Activated CD4-positive, alpha-beta T cell treated with anti-CD3 and anti-CD28 coated beads for 48 hours (primary cell): Measurements from ENCODE around the gene ACTL7A.
"Not testable (repeated sequence)": the region's sequence is repeated elsewhere in the genome, so short reads cannot be mapped to it uniquely, and the experiment has no call there.

Source experiments
- DNase-seq: peaks from one replicate; pipeline ENCODE4 v3.0.0-alpha.2; 2020

Gene ACTL7A

DNA sequence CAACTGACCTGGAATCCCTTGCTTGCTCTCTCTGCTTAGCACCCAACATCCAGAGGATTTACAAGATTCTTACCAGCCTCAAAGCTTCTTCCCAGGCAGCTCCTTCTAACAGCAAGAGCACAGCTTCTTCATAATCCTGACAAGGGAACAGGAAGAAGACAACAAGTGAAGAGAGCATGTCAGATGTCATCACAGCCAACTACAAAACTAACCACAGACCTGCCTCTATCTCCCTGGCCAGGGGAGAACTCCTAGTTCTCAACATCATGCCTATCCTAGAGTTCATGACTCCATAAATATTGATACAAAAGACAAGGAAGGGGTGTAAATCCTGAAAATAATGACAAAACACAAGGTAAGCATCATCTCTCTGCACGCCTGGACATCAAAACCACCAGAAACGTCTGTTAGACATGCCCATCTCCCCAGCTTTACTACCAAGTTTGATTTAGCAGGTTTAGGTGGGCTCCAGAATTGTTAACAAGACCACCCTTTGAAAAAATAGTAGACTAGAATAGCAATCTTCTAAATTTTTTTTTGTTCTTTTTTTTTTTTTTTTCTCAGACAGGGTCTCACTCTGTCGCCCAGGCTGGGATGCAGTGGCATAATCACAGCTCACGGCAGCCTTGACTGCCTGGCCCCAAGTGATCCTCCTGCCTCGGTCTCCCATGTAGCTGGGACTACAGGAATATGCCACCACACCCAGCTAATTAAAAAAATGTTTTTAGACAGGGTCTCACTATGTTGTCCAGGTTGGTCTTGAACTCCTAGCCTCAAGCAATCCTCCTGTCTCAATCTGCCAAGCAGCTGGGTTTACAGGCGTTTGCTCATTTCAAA, 20.2 kb downstream of the ACTL7A start:
- no peak for DNase-seq

DNA sequence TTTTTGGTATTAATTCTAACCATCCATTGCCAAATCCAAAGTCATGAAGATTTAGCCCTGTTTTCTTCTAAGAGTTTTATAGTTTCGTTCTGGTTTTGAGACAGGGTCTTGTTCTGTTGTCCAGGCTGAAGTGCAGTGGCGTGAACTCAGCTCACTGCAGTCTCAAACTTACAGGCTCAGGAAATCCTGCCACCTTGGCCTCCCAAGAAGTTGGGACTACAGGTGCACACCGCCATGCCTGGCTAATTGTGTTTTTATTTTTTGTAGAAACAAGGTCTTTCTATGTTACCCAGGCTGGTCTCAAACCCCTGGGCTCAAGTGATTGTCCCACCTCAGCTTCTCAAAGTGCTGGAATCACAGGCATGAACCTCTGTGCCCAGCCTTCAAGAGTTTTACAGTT, 21.0 kb downstream of the ACTL7A start:
- DNase-seq: no peak

DNA sequence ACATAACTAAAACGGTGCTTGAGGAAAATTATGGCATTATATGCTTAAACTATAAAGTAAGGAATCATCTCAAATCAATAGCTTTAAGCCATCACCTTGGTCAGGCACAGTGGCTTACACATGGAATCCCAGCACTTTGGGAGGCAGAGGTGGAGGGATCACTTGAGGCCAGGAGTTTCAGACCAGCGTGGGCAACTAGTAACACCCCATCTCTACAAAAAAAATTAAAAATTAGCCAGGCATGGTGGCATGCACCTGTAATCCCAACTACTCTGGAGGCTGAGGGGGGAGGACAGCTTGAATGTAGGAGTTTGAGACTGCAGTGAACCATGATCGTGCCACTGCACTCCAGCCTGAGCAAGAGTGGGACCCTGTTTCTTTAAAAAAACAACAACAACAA, 22.6 kb downstream of the ACTL7A start:
- no peak for DNase-seq

DNA sequence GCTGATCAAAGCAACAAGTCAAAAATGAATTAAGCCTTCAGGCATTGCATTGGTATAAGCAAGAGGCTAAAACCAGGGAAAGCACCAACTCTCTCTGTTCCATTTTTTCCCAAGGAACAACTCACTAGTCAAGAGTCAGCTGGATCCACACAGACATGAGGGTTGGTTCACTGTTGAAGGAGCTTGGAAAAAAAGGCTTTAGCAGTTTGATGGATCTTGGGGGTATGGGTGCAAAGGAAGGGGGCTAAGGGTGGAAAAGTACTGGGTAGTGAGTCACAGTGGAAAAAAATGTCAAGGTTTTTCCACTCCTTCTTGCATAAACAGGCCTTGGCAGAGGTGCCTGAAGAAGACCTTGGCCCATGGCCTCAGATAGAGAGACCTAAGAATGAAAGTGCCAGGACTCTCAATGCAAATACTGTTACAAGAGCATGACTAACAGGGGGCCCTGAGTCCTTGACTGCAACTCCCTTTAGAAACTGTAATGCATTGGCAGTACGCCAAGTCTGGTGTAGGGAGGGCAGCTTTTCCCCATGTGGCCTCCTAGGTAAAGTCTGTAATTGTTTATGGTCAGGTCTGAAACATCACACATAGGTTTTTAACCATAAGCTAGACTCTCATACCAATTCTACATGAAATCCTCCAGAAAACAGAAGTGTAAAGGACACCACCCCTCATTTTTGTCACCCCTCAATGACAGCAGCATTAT, 23.7 kb downstream of the ACTL7A start:
- peak; percentile 77 for DNase-seq

DNA sequence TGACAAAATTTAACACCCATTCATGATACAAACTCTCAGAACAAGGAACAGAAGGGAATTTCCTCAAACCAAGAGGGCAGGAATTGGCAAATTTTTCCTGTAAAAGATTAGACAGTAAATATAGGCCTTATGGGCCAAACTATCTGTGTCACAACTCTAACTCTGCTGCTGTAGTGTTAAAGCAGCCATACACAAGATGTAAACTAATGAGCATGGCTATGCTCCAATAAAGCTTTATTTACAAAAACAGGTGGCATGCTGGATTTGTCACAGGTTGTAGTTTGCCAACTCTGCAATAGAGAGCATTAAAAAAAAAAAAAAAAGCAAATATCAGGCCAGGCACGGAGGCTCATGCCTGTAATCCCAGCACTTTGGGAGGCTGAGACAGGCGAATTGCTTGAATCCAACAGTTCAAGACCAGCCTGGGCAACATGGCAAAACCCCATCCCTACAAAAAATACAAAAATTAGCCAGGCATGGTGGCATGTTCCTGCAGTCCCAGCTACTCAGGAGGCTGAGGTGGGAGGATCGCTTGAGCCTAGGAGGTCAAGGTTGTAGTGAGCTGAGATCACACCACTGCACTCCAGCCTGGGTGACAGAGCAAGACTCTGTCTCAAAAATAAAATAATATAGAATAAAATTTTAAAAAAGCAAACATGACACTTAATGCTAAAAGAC, 24.7 kb downstream of the ACTL7A start:
- DNase-seq: not testable (repeated sequence)

GRCh38 chr9:108889649-108890067, 27.6 kb downstream of the ACTL7A start:
- DNase-seq: no peak

DNA sequence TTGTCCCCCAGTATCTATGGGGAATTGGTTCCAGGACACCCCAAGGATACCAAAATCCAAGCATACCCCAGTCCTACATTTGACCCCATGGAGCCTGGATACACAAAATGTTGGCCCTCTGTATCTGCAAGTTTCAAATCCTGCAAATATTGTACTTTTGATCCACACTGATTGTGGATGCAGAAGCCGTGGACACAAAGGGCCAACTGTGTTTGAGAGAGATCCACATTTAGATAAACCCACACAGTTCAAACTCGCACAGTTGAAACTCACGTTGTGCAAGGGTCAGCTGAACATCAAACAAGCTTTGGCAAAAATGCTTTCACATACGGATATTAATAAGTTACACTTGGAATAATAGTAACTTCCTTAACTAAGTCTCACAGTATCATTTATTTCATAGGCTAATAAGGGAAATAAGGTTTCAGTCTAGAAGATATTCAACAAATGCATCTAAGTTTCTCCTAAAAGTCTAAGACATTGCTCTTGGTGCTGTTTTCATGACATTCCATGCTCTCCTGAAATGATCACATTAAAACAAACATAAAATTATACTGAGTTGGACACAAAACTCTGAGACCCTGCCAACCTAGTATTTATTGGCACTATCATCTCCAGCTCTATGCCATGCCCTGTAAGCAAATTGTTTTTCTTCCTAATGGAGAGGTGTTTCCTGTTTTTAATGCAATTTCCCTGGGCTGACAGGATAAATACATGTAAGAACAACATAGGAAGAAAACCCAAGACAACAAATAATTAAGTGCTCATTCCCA, 32.3 kb downstream of the ACTL7A start:
- DNase-seq: no peak

- DNase-seq: no peak
These were observed 35.4 kb downstream of the ACTL7A start for GRCh38 chr9:108897324-108898096.

DNA sequence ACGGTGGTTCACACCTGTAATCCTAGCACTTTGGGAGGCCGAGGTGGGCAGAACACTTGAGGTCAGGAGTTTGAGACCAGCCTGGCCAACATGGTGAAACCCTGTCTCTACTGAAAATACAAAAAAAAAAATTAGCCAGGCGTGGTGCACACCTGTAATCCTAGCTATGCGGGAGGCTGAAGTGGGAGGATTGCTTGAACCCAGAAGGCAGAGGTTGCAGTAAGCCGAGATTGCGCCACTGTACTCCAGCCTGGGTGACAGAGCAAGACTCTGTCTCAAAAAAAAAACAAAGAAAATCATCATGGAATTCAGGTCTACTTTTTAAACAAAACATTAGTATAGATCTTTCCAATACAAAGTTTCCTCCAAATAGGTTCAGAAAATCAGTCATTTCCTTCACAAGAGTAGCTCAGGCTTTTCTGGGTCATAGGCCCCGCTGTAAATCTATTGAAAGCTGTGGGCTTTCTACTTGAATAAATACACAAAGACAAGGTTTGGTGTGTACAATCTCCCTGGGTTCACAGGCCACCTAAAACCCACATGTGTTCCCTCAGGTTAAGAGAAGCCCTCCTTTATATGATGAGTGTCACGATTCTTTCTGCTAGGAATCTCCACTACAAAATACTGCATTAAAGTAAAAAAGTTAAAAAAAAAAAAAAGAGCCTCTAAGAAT, 37.1 kb downstream of the ACTL7A start:
- not testable (repeated sequence) for DNase-seq

- DNase-seq: no peak
These were observed 38.1 kb downstream of the ACTL7A start for GRCh38 chr9:108900176-108900575.

GRCh38 chr9:108903420-108904103, 41.5 kb downstream of the ACTL7A start:
- no peak for DNase-seq

DNA sequence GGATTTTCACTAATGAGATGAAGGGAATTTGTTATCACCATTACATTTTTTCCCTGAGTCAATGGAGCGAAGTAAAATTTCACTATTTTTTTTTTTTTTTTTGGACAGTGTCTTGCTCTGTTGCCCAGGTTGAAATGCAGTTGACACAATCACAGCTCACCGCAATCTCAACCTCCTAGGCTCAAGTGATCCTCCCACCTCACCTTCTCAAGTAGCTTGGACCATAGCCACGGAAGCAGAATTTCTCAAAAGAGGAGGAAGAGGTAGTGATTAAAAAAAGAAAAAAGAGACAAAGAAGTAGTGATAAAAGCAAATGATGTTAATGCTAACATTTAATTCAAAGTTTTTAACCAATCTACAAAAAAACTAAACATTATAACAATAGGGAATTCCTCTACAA, 42.1 kb downstream of the ACTL7A start:
- no peak for DNase-seq

DNA sequence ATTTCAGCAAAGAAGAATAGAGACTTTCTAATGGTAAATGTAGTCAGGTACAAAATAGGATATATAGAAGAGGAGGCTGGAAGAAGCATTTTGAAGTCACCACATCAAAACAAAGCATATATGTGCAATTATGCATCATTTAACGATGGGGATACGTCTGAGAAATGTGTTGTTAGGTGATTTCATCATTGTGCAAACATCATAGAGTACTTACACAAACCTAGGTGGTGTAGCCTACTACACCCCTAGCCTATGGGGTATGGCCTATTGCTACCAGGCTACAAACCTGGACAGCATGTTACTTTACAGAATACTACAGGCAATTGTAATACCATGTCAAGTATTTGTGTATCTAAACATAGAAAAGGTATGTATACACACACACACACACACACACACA, 43.4 kb downstream of the ACTL7A start:
- no peak for DNase-seq

- DNase-seq: no peak
These were observed 48.3 kb downstream of the ACTL7A start for GRCh38 chr9:108910402-108910801.

DNA sequence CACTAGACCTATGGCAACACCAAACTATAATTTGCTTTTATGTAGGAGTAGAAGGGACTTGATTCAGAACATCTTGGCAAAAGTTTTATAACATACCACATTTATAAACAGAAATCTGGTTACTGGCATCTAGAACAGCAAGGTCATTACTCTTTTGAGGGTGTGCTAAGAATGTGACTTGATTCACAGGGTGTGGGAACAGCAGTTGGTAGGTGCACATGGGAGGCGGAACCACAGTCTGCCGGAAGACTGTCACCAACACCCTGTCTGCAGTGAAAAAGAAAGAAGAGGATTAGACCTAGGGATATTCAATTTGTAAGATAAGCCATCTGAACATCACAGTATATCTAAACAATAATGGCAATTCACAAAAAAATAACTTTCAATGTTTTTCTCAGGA, 48.8 kb downstream of the ACTL7A start:
- no peak for DNase-seq

DNA sequence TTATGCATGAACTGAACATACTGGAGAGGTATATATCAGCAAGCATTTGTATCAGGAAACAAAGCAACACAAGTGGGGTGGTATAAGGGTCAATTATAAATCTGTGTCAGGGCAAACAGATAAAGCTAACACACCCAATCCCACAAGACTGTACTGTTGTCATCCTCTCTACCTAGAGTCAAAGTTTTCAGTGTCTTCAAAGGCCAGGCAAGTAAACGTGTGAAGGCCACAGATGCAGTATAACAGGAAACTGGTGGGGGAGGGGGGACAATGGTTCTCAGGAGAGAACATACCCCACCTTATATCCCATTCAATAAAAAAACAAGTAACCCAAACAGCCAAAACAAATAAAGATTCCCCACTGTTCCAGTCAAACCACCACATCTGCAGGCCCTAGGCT, 49.8 kb downstream of the ACTL7A start:
- no peak for DNase-seq
